Measurements from ENCODE around the gene RSL1D1.
"Not testable (repeated sequence)": the region's sequence is repeated elsewhere in the genome, so short reads cannot be mapped to it uniquely, and the experiment has no call there.

RSL1D1 gene

GRCh38 chr16:11797166-11797956 is 54.0 kb downstream of the RSL1D1 start, which contains the start of gene ZC3H7A:
Gene ZC3H7A (minus strand): TSS chr16:11797258. CDS start chr16:11782354, 14,904 bp downstream.
- peak; percentile 98 for DNase-seq

GRCh38 chr16:11796227-11797165 is 54.8 kb downstream of the RSL1D1 start:
- peak; percentile 46 for DNase-seq

GRCh38 chr16:11795887-11796226 is 55.5 kb downstream of the RSL1D1 start:
- no peak for DNase-seq

GRCh38 chr16:11794996-11795886 is 56.1 kb downstream of the RSL1D1 start:
- no peak for DNase-seq

- no peak for DNase-seq
These were observed 56.9 kb downstream of the RSL1D1 start for GRCh38 chr16:11794447-11794846.

GRCh38 chr16:11793840-11794239 is 57.5 kb downstream of the RSL1D1 start:
- no peak for DNase-seq

- DNase-seq, result no peak
These were observed 58.7 kb downstream of the RSL1D1 start for GRCh38 chr16:11792410-11793241.

- no peak for DNase-seq
These were observed 60.1 kb downstream of the RSL1D1 start for GRCh38 chr16:11791144-11791828.

- no peak for DNase-seq
These were observed 62.4 kb downstream of the RSL1D1 start for GRCh38 chr16:11788914-11789313.

GRCh38 chr16:11784980-11785599 is 66.3 kb downstream of the RSL1D1 start:
- not testable (repeated sequence) for DNase-seq

GRCh38 chr16:11784381-11784780 is 67.0 kb downstream of the RSL1D1 start:
- DNase-seq, result not testable (repeated sequence)

GRCh38 chr16:11784038-11784369 is 67.3 kb downstream of the RSL1D1 start:
- DNase-seq, result peak; percentile 46

All from fibroblast of skin of back (primary cell).